ENCODE results near the gene ZBTB1.

ZBTB1 gene

DNA sequence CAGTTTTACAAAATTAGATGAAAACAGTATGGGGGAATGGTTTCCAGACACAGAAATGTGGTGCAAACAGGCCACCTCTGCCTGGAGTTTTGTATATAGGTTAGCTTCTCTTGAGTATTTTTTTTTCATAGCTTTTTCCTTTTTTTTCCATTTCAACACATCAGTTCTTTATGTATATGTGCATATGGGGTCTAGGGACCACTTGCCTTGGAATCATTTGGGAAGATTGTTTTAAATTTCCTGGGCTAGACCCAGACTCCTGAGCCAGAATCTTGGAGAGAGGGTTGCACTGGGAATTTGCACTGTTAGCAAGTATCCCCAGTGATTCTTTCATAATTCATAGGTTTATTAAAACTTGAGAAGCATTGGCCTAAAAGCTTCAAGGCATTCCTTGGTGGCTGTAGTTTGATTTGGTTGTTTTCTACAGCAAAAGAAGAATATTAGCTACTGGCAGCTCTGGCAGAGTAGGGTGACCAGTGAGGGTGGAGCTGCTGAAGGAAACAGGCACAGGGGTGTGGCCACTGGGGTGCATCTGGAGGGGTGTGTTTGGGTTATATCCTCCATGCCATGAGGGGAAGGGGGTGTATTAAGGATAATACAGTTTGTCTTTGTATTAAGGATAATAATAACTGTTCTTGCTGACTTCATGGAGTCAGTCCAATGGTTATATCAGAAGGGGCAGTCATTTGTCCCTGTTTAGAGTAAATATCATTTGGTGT lies 68.0 kb downstream of the ZBTB1 start:
- no peak for DNase-seq

DNA sequence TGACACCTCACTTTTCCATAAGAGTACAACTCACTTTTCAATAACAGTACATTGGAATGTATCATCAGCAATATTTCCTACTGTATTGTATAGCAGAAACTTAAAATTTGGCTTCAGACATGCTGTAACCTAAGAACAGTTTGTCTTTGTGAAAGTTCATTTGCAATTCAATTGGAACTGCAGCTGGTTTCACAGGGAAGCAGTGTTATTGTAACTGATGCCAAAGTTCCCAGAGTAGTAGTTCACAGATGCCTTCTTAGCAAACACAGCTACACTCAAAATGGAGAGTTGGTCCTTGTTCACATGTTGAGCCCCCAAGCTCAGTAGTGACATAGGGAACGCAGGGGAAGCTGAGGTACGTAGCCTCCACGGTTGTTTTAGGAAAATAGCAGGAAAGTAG lies 68.5 kb downstream of the ZBTB1 start:
- no peak for DNase-seq
